Cardiac muscle cell (in vitro differentiated cells and primary cell): ENCODE results near the gene HSD17B11. TPM values are rescaled to one million over a fixed set of nuclear protein-coding genes. Genes with fewer than 3 reads are reported as not detected.
"Not testable (repeated sequence)": the region's sequence is repeated elsewhere in the genome, so short reads cannot be mapped to it uniquely, and the experiment has no call there.

Experiments used
- DNase-seq, 2 donors: peaks; one replicate each; pipeline versions ENCODE4 v3.0.0 to v3.0.0-alpha.2; 2010 to 2017; ENCODE audit warnings: low read depth in 1 of 2, low spot score in 1 of 2
- H3K27ac ChIP-seq: fragments of 200-600 bp; sonication (generic); 2 replicates; pipeline ENCODE4 v1.5.1; 2016
- H3K27me3 ChIP-seq: fragments of 200-600 bp; sonication (generic); 2 replicates; pipeline ENCODE4 v1.6.0; 2016; ENCODE audit warnings: control low read depth
- H3K36me3 ChIP-seq: fragments of 200-600 bp; sonication (generic); 2 replicates; pipeline ENCODE4 v1.5.1; 2016; ENCODE audit warnings: control low read depth
- H3K4me1 ChIP-seq: fragments of 200-600 bp; sonication (generic); 2 replicates; pipeline ENCODE4 v1.8.1; 2017; ENCODE audit warnings: low read depth, mild to moderate bottlenecking, mixed run types
- H3K4me3 ChIP-seq: fragments of 200-600 bp; sonication (generic); 2 replicates; pipeline ENCODE4 v1.5.1; 2016; ENCODE audit warnings: mild to moderate bottlenecking
- H3K9me3 ChIP-seq: fragments of 200-600 bp; sonication (generic); 2 replicates; pipeline ENCODE4 v1.5.1; 2017; ENCODE audit warnings: low read depth, mild to moderate bottlenecking, control low read depth
- polyA plus RNA-seq: library from polyadenylated mRNA; unstranded; fragments of >200 nt; fragmentation: Nextera tagmentation; extraction: Ambion mirVana; gene quantifications from 2 replicates; pipeline ENCODE4 v1.2.1, GENCODE V29; 2016
- total RNA-seq: library from RNA; depleted of rRNA; stranded (reverse); fragments of >200 nt; gene quantifications from 2 replicates; pipeline ENCODE4 v1.2.3, GENCODE V29; 2016
- TF ChIP-seq, protein P1 (sequence below): IDR thresholded peaks from 2 replicates; pipeline ENCODE4 v1.5.1; 2012; ENCODE audit warnings: low read depth, mild to moderate bottlenecking, low read length

The HSD17B11 gene
- total and polyA plus RNA-seq, 2 experiments from 2014 or later = 17.4 to 18.9 TPM

- Histone ChIP-seq H3K27ac (no peak overlapping the region), H3K4me1 (no peaks in the 10 kb centered on the region), H3K9me3 (no peaks in the 10 kb centered on the region), H3K4me3 (no peak overlapping the region), H3K36me3 (no peaks in the 10 kb centered on the region), H3K27me3 (no peaks in the 10 kb centered on the region)
- TF ChIP-seq, protein P1, sequence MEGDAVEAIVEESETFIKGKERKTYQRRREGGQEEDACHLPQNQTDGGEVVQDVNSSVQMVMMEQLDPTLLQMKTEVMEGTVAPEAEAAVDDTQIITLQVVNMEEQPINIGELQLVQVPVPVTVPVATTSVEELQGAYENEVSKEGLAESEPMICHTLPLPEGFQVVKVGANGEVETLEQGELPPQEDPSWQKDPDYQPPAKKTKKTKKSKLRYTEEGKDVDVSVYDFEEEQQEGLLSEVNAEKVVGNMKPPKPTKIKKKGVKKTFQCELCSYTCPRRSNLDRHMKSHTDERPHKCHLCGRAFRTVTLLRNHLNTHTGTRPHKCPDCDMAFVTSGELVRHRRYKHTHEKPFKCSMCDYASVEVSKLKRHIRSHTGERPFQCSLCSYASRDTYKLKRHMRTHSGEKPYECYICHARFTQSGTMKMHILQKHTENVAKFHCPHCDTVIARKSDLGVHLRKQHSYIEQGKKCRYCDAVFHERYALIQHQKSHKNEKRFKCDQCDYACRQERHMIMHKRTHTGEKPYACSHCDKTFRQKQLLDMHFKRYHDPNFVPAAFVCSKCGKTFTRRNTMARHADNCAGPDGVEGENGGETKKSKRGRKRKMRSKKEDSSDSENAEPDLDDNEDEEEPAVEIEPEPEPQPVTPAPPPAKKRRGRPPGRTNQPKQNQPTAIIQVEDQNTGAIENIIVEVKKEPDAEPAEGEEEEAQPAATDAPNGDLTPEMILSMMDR = no peak
- DNase-seq = no peak
These were observed 2.1 kb downstream of the HSD17B11 start for GRCh38 chr4:87388901-87389300.

- Histone ChIP-seq H3K27ac (no peak overlapping the region), H3K9me3 (no peaks in the 10 kb centered on the region), H3K4me3 (no peak overlapping the region), H3K4me1 (no peaks in the 10 kb centered on the region), H3K27me3 (no peaks in the 10 kb centered on the region), H3K36me3 (no peaks in the 10 kb centered on the region)
- TF ChIP-seq, protein P1 = no peak
- no peak for DNase-seq
These were observed 3.8 kb downstream of the HSD17B11 start for GRCh38 chr4:87387237-87387636.

DNA sequence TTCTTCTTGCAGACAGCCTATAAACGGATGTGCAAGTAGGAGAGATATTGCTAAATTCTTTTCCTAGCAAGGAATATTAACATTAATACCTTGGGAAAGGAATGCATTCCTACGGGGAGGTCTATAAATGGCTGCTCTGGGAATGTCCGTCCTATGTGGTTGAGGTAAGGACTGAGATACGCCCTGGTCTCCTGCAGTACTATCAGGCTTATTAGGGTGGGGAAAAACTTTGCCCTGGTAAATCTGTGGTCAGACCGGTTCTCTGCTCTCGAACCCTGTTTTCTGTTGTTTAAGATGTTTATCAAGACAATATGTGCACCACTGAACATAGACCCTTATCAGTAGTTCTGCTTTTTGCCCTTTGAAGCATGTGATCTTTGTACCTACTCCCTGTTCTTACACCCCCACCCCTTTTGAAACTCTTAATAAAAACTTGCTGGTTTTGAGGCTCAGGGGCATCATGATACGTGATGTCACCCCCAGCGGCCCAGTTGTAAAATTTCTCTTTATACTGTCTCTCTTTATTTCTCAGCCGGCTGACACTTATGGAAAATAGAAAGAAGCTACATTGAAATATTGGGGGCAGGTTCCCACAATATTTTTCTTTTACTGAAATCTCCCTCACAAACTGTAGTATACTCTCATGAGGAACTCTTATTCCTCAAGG is 6.4 kb downstream of the HSD17B11 start:
- H3K4me1 ChIP-seq, DNase-seq, H3K27ac ChIP-seq, H3K36me3 ChIP-seq, H3K9me3 ChIP-seq, H3K27me3 ChIP-seq, H3K4me3 ChIP-seq: not testable (repeated sequence)

DNA sequence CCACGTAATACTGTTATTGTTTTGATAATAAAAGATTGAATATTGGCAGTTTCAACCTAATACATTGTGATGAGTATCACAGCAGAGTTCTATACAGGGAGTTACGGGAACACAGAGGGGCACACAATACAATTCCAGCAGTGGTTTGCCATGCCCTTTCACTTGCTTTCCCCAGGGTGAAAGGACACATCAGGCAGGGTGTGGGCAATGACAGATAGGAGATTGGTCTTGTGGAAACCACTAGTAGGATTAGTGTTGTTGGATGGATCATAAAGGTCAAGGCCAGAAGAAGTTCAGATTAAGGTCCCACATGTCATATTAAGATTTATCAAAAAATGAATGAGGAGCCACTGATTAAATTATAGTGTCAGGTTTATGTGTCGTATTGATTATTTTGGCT is 8.1 kb downstream of the HSD17B11 start:
- TF ChIP-seq, protein P1 = no peak

GRCh38 chr4:87382116-87382515 is 8.9 kb downstream of the HSD17B11 start:
- no peak for DNase-seq

More for the DNA sequence above, 8.1 kb downstream of the HSD17B11 start:
- Histone ChIP-seq H3K4me3 (no peak overlapping the region), H3K4me1 (no peaks in the 10 kb centered on the region), H3K9me3 (no peaks in the 10 kb centered on the region), H3K27me3 (no peaks in the 10 kb centered on the region), H3K27ac (no peak overlapping the region), H3K36me3 (no peaks in the 10 kb centered on the region)
- no peak for DNase-seq

GRCh38 chr4:87377816-87378215 is 13.2 kb downstream of the HSD17B11 start:
- no peaks in the 10 kb centered on the region for H3K9me3 ChIP-seq
- H3K27me3 ChIP-seq = no peaks in the 10 kb centered on the region
- TF ChIP-seq, protein P1 = no peak
- H3K4me1 ChIP-seq = no peaks in the 10 kb centered on the region
- no peak overlapping the region for H3K4me3 ChIP-seq
- no peak overlapping the region for H3K27ac ChIP-seq
- DNase-seq = no peak
- no peaks in the 10 kb centered on the region for H3K36me3 ChIP-seq

More at GRCh38 chr4:87382116-87382515, 8.9 kb downstream of the HSD17B11 start:
- H3K27ac ChIP-seq = no peak overlapping the region
- TF ChIP-seq, protein P1 = no peak
- H3K27me3 ChIP-seq = no peaks in the 10 kb centered on the region
- H3K4me1 ChIP-seq = no peaks in the 10 kb centered on the region
- no peak overlapping the region for H3K4me3 ChIP-seq
- no peaks in the 10 kb centered on the region for H3K9me3 ChIP-seq
- H3K36me3 ChIP-seq = no peaks in the 10 kb centered on the region
